CD14-positive monocyte (primary cell): ENCODE results near the gene FCSK. TPM values are rescaled to one million over a fixed set of nuclear protein-coding genes. Genes with fewer than 3 reads are reported as not detected.

Experiments
- DNase-seq, 3 donors: peaks; one replicate each; pipeline ENCODE4 v3.0.0-alpha.2; 2011 to 2022
- H2AFZ ChIP-seq: 2 replicates; pipeline ENCODE4 v1.6.0; 2012; ENCODE audit warnings: mild to moderate bottlenecking, low read depth, low read length, inconsistent platforms; ENCODE audit not compliant: insufficient read depth, poor library complexity, severe bottlenecking
- H3K27ac ChIP-seq, 2 donors: 1 replicate in 1 of 2; 2 replicates in 1 of 2; pipeline ENCODE4 v1.5.1; 2012 to 2013; ENCODE audit warnings: low read length in 2 of 2, control low read depth in 1 of 2, inconsistent platforms in 1 of 2, low read depth in 1 of 2, mild to moderate bottlenecking in 1 of 2
- H3K27me3 ChIP-seq, 2 donors: one replicate each; pipeline versions ENCODE4 v1.6.0 to v1.6.1; 2011 to 2013; ENCODE audit warnings: low read length in 2 of 2; ENCODE audit not compliant: control insufficient read depth in 2 of 2, insufficient read depth in 2 of 2
- H3K36me3 ChIP-seq, 2 donors: replicated peaks in 1 of 2; 1 replicate in 1 of 2; 2 replicates in 1 of 2; pipeline versions ENCODE4 v1.5.1 to v1.6.1; 2012 to 2013; ENCODE audit warnings: low read length in 2 of 2, control low read depth in 1 of 2, inconsistent platforms in 1 of 2, mild to moderate bottlenecking in 1 of 2; ENCODE audit not compliant: insufficient read depth in 2 of 2, control insufficient read depth in 1 of 2
- H3K4me1 ChIP-seq, 2 donors: 1 replicate in 1 of 2; 2 replicates in 1 of 2; pipeline versions ENCODE4 v1.5.1 to v1.6.1; 2012 to 2013; ENCODE audit warnings: low read length in 2 of 2, control low read depth in 1 of 2, inconsistent platforms in 1 of 2, mild to moderate bottlenecking in 1 of 2, moderate library complexity in 1 of 2; ENCODE audit not compliant: insufficient read depth in 2 of 2, control insufficient read depth in 1 of 2
- H3K4me2 ChIP-seq: replicated peaks from 2 replicates; pipeline ENCODE3; 2012; ENCODE audit warnings: low read length, moderate library complexity, mild to moderate bottlenecking; ENCODE audit not compliant: poor library complexity, severe bottlenecking; ENCODE audit errors: extremely low read depth
- H3K4me3 ChIP-seq, 3 experiments: fragments of 200-600 bp in 1 of 3; sonication (generic) in 1 of 3; replicated peaks in 1 of 3; 1 replicate in 2 of 3; 2 replicates in 1 of 3; pipeline ENCODE4 v1.5.1; 2011 to 2013; ENCODE audit warnings: low read length in 3 of 3, mild to moderate bottlenecking in 3 of 3, control low read depth in 2 of 3, low read depth in 2 of 3, inconsistent platforms in 1 of 3, moderate library complexity in 1 of 3
- H3K79me2 ChIP-seq: 2 replicates; pipeline ENCODE4 v1.6.0; 2012; ENCODE audit warnings: mild to moderate bottlenecking, control low read depth, inconsistent platforms, low read length, moderate library complexity; ENCODE audit not compliant: insufficient read depth
- H3K9ac ChIP-seq: 2 replicates; pipeline ENCODE4 v1.6.0; 2017; ENCODE audit warnings: low read length, mild to moderate bottlenecking; ENCODE audit not compliant: insufficient read depth, poor library complexity, severe bottlenecking
- H3K9me3 ChIP-seq, 2 donors: replicated peaks in 1 of 2; 1 replicate in 1 of 2; 2 replicates in 1 of 2; pipeline versions ENCODE4 v1.5.1 to v1.6.1; 2012 to 2013; ENCODE audit warnings: low read length in 2 of 2, control low read depth in 1 of 2; ENCODE audit not compliant: control insufficient read depth in 1 of 2, insufficient read depth in 1 of 2
- H4K20me1 ChIP-seq: 2 replicates; pipeline ENCODE4 v1.6.0; 2012; ENCODE audit warnings: mild to moderate bottlenecking, low read length, control low read depth, moderate library complexity; ENCODE audit not compliant: insufficient read depth
- H3K27ac Mint-ChIP-seq, 7 donors: one replicate each; pipeline ENCODE4 v1.8.0; 2020; ENCODE audit warnings: mild to moderate bottlenecking in 7 of 7, mixed read lengths in 7 of 7, moderate library complexity in 6 of 7, inconsistent platforms in 2 of 7
- H3K27me3 Mint-ChIP-seq, 3 donors: one replicate each; pipeline ENCODE4 v1.8.0; 2021 to 2022; ENCODE audit warnings: low read depth in 3 of 3, mild to moderate bottlenecking in 3 of 3, mixed read lengths in 3 of 3, moderate library complexity in 3 of 3, inconsistent platforms in 1 of 3
- H3K36me3 Mint-ChIP-seq, 2 donors: one replicate each; pipeline ENCODE4 v1.8.0; 2020; ENCODE audit warnings: mixed read lengths in 2 of 2, inconsistent platforms in 1 of 2, mild to moderate bottlenecking in 1 of 2
- H3K4me1 Mint-ChIP-seq: one replicate; pipeline ENCODE4 v1.8.0; 2020; ENCODE audit warnings: mild to moderate bottlenecking, mixed read lengths
- H3K4me3 Mint-ChIP-seq, 2 donors: one replicate each; pipeline ENCODE4 v1.8.0; 2020; ENCODE audit warnings: mild to moderate bottlenecking in 2 of 2, mixed read lengths in 2 of 2, moderate library complexity in 1 of 2
- H3K9me3 Mint-ChIP-seq, 7 donors: one replicate each; pipeline ENCODE4 v1.8.0; 2020 to 2022; ENCODE audit warnings: mixed read lengths in 7 of 7, mild to moderate bottlenecking in 6 of 7, moderate library complexity in 6 of 7, inconsistent platforms in 2 of 7
- WGBS: methylation state at CpG from one replicate; pipeline ENCODE4 v1.1.5; 2013; ENCODE audit warnings: missing lambda C conversion rate; ENCODE audit not compliant: insufficient coverage; 5-methylcytosine and 5-hydroxymethylcytosine counted together
- intact Hi-C, 2 donors: fragments of 100-400 bp; cut with micrococcal nuclease; formaldehyde crosslinking; loops; one replicate each; pipeline versions ENCODE4 v1.15.0 to v1.15.1; 2023
- polyA plus RNA-seq, 3 donors: library from polyadenylated mRNA; depleted of rRNA in 1 of 3; unstranded in 2 of 3; stranded (reverse) in 1 of 3; fragments of 300-500 nt in 2 of 3; fragments of >200 nt in 1 of 3; fragmentation: Illumina TruSeq in 2 of 3; gene quantifications; 1 replicate in 2 of 3; 2 replicates in 1 of 3; pipeline ENCODE4 v1.2.3, GENCODE V29; 2012 to 2021
- TF ChIP-seq, protein P1 (sequence below): fragments of 200-600 bp; IDR thresholded peaks from one replicate; pipeline ENCODE4 v1.8.0; 2022; ENCODE audit warnings: antibody characterized with exemption, mild to moderate bottlenecking

FCSK gene
- polyA plus RNA-seq, 3 donors = 4.2 to 19.0 (median 6.4) TPM

GRCh38 chr16:70440009-70440692 is 14.2 kb upstream of the FCSK start:
- peak overlapping the region; percentile 100 for H3K4me2 ChIP-seq
- H2AFZ ChIP-seq = peak overlapping the region; percentile 99
- intact Hi-C loops = no loop called here

GRCh38 chr16:70441406-70441990 is 12.9 kb upstream of the FCSK start:
- H3K36me3 Mint-ChIP-seq = no peaks in the 10 kb centered on the region
- H3K27ac Mint-ChIP-seq = no peak overlapping the region
- no peak overlapping the region for H3K9ac ChIP-seq
- no peaks in the 10 kb centered on the region for H3K9me3 ChIP-seq
- WGBS = 94% methylated on average over 4 of the region's 8 CpGs
- no peak overlapping the region for H3K27ac ChIP-seq
- no peaks in the 10 kb centered on the region for H3K36me3 ChIP-seq
- H3K4me3 ChIP-seq = no peak overlapping the region
- H3K4me3 Mint-ChIP-seq = peak overlapping the region in 1 of 2 donors; percentile 37
- H3K27me3 Mint-ChIP-seq = peaks cover 4 to 11% (median 6%) of the 10 kb centered on the region in 3 donors
- H3K79me2 ChIP-seq = peaks cover 19% of the 10 kb centered on the region
- H2AFZ ChIP-seq = no peak overlapping the region
- no peaks in the 10 kb centered on the region for H3K9me3 Mint-ChIP-seq
- no peaks in the 10 kb centered on the region for H3K27me3 ChIP-seq
- no peak overlapping the region for H3K4me2 ChIP-seq
- intact Hi-C loops = no loop called here
- peaks cover 16% of the 10 kb centered on the region for H4K20me1 ChIP-seq
- H3K4me1 ChIP-seq = peaks cover 19 to 26% of the 10 kb centered on the region in 2 donors
- DNase-seq = no peak
- TF ChIP-seq, protein P1, sequence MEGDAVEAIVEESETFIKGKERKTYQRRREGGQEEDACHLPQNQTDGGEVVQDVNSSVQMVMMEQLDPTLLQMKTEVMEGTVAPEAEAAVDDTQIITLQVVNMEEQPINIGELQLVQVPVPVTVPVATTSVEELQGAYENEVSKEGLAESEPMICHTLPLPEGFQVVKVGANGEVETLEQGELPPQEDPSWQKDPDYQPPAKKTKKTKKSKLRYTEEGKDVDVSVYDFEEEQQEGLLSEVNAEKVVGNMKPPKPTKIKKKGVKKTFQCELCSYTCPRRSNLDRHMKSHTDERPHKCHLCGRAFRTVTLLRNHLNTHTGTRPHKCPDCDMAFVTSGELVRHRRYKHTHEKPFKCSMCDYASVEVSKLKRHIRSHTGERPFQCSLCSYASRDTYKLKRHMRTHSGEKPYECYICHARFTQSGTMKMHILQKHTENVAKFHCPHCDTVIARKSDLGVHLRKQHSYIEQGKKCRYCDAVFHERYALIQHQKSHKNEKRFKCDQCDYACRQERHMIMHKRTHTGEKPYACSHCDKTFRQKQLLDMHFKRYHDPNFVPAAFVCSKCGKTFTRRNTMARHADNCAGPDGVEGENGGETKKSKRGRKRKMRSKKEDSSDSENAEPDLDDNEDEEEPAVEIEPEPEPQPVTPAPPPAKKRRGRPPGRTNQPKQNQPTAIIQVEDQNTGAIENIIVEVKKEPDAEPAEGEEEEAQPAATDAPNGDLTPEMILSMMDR = no peak
- H3K4me1 Mint-ChIP-seq = peaks cover 31% of the 10 kb centered on the region

More at GRCh38 chr16:70440009-70440692, 14.2 kb upstream of the FCSK start:
- WGBS = 100% methylated on average over 4 of the region's 11 CpGs
- H3K27me3 ChIP-seq = no peaks in the 10 kb centered on the region
- peak overlapping the region in 1 of 3 experiments; percentile 96 for H3K4me3 ChIP-seq
- H3K36me3 ChIP-seq = peaks cover 0 to under 1% of the 10 kb centered on the region in 2 donors
- peaks cover 19 to 26% of the 10 kb centered on the region in 2 donors for H3K4me1 ChIP-seq
- no peaks in the 10 kb centered on the region for H3K9me3 ChIP-seq
- no peak overlapping the region for H3K27ac ChIP-seq
- H3K79me2 ChIP-seq = peaks cover 25% of the 10 kb centered on the region
- no peak overlapping the region for H3K9ac ChIP-seq
- Mint-ChIP-seq H3K9me3 (no peaks in the 10 kb centered on the region), H3K27me3 (peaks cover 2 to 6% (median 5%) of the 10 kb centered on the region in 3 donors), H3K4me1 (peaks cover 35% of the 10 kb centered on the region), H3K4me3 (peak overlapping the region; percentile 95 to 99), H3K27ac (peak overlapping the region in 1 of 7 donors; percentile 35), H3K36me3 (peaks cover under 1% of the 10 kb centered on the region in 2 donors)
- TF ChIP-seq, protein P1 = no peak
- DNase-seq = no peak
- peaks cover 16% of the 10 kb centered on the region for H4K20me1 ChIP-seq
